K562 (cell line): ENCODE results near the gene LRRC58.

Source experiments
- BRF1 ChIP-seq: IDR thresholded peaks from 3 replicates; pipeline ENCODE4 v1.6.1; 2011; ENCODE audit warnings: borderline replicate concordance, mild to moderate bottlenecking; ENCODE audit not compliant: insufficient read length; ENCODE audit errors: extremely low read depth
- HNRNPK ChIP-seq: fragments of 200-400 bp; formaldehyde crosslinking; IDR thresholded peaks from one replicate; pipeline ENCODE4 v1.6.1; 2018; ENCODE audit warnings: mild to moderate bottlenecking, low read depth, low read length; ENCODE audit not compliant: poor library complexity, severe bottlenecking
- KLF1 ChIP-seq: fragments of 450-650 bp; IDR thresholded peaks from 2 replicates; pipeline ENCODE4 v1.6.1; 2016; ENCODE audit warnings: missing genetic modification characterization, missing compliant biosample characterization
- POLR2AphosphoS5 ChIP-seq: IDR thresholded peaks from 2 replicates; pipeline ENCODE4 v1.6.1; 2011; ENCODE audit warnings: mild to moderate bottlenecking, low read depth, low read length, moderate library complexity; ENCODE audit not compliant: control insufficient read depth, insufficient read depth
- U2AF2 ChIP-seq: fragments of 200-400 bp; formaldehyde crosslinking; optimal IDR thresholded peaks from 2 replicates; pipeline ENCODE3; 2017; ENCODE audit warnings: low read depth, mild to moderate bottlenecking, low read length
- ZSCAN29 ChIP-seq: fragments of 450-650 bp; IDR thresholded peaks from 2 replicates; pipeline ENCODE4 v1.6.1; 2017
- TF ChIP-seq, protein P1 (sequence below): sonication (generic); formaldehyde crosslinking; IDR thresholded peaks from 2 replicates; pipeline ENCODE4 v1.5.0; 2020; ENCODE audit warnings: missing genetic modification reagents
- TF ChIP-seq, protein P2 (sequence below), 3 experiments: IDR thresholded peaks in 2 of 3; conservative IDR thresholded peaks in 1 of 3; 2 replicates each; pipeline ENCODE4 v1.5.1; 2011 to 2012; ENCODE audit warnings: low read length in 3 of 3, mild to moderate bottlenecking in 3 of 3, control low read depth in 2 of 3, improper control_type of control experiment in 1 of 3, inconsistent platforms in 1 of 3, low read depth in 1 of 3, mixed read lengths in 1 of 3, moderate library complexity in 1 of 3; ENCODE audit not compliant: insufficient read depth in 2 of 3
- TF ChIP-seq, protein P3 (sequence below): fragments of 200-800 bp; sonication (Bioruptor generic); IDR thresholded peaks from 2 replicates; pipeline ENCODE4 v1.6.1; 2017; ENCODE audit warnings: missing genetic modification characterization, missing compliant biosample characterization
- TF ChIP-seq, protein P4 (sequence below): fragments of 450-650 bp; IDR thresholded peaks from 2 replicates; pipeline ENCODE4 v1.6.1; 2017; ENCODE audit warnings: antibody characterized with exemption, mild to moderate bottlenecking
- TF ChIP-seq, protein P5 (sequence below): fragments of 450-650 bp; IDR thresholded peaks from 2 replicates; pipeline ENCODE4 v1.6.1; 2018; ENCODE audit not compliant: partially characterized antibody
- TF ChIP-seq, protein P6 (sequence below): fragments of 250-450 bp; sonication (Bioruptor Pico); IDR thresholded peaks from 2 replicates; pipeline ENCODE4 v1.9.0; 2021; ENCODE audit warnings: mild to moderate bottlenecking, inconsistent platforms

DNA sequence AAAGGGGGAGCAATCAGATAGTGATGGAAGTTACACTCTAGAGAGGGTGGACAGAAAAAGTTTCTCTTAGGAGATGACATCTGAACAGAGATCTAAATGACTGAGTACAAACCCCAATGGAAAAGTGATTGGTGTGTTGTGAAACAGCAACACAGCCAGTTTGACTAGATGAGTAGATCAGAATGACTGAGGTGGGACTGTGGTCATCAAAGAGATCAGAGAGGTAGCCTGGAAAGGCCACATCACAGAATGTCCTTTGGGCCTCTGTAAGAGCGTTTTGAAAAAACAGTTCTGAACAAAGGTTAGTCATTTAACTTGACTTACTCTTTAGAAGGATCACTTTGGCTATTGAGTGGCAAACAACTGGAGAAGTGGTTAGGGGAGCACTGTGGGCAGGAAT lies 10.6 kb downstream of the LRRC58 start:
- TF ChIP-seq, protein P1, sequence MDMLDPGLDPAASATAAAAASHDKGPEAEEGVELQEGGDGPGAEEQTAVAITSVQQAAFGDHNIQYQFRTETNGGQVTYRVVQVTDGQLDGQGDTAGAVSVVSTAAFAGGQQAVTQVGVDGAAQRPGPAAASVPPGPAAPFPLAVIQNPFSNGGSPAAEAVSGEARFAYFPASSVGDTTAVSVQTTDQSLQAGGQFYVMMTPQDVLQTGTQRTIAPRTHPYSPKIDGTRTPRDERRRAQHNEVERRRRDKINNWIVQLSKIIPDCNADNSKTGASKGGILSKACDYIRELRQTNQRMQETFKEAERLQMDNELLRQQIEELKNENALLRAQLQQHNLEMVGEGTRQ: no peak
- TF ChIP-seq, protein P2, sequence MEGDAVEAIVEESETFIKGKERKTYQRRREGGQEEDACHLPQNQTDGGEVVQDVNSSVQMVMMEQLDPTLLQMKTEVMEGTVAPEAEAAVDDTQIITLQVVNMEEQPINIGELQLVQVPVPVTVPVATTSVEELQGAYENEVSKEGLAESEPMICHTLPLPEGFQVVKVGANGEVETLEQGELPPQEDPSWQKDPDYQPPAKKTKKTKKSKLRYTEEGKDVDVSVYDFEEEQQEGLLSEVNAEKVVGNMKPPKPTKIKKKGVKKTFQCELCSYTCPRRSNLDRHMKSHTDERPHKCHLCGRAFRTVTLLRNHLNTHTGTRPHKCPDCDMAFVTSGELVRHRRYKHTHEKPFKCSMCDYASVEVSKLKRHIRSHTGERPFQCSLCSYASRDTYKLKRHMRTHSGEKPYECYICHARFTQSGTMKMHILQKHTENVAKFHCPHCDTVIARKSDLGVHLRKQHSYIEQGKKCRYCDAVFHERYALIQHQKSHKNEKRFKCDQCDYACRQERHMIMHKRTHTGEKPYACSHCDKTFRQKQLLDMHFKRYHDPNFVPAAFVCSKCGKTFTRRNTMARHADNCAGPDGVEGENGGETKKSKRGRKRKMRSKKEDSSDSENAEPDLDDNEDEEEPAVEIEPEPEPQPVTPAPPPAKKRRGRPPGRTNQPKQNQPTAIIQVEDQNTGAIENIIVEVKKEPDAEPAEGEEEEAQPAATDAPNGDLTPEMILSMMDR (IDR thresholded peaks at IDR 0.05 in 2 of 3, conservative IDR thresholded peaks at IDR 0.05 in 1 of 3; ENCODE audit: insufficient read depth in 2 of 3, low read depth in 1 of 3, low read length in 3 of 3): no peak
- TF ChIP-seq KLF1 (tag) (no peak), U2AF2 (no peak), BRF1 (no peak), POLR2AphosphoS5 (no peak), HNRNPK (no peak), ZSCAN29 (no peak)
- TF ChIP-seq, protein P3, sequence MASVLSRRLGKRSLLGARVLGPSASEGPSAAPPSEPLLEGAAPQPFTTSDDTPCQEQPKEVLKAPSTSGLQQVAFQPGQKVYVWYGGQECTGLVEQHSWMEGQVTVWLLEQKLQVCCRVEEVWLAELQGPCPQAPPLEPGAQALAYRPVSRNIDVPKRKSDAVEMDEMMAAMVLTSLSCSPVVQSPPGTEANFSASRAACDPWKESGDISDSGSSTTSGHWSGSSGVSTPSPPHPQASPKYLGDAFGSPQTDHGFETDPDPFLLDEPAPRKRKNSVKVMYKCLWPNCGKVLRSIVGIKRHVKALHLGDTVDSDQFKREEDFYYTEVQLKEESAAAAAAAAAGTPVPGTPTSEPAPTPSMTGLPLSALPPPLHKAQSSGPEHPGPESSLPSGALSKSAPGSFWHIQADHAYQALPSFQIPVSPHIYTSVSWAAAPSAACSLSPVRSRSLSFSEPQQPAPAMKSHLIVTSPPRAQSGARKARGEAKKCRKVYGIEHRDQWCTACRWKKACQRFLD (CRISPR knock-in tag): no peak
- TF ChIP-seq, protein P4, sequence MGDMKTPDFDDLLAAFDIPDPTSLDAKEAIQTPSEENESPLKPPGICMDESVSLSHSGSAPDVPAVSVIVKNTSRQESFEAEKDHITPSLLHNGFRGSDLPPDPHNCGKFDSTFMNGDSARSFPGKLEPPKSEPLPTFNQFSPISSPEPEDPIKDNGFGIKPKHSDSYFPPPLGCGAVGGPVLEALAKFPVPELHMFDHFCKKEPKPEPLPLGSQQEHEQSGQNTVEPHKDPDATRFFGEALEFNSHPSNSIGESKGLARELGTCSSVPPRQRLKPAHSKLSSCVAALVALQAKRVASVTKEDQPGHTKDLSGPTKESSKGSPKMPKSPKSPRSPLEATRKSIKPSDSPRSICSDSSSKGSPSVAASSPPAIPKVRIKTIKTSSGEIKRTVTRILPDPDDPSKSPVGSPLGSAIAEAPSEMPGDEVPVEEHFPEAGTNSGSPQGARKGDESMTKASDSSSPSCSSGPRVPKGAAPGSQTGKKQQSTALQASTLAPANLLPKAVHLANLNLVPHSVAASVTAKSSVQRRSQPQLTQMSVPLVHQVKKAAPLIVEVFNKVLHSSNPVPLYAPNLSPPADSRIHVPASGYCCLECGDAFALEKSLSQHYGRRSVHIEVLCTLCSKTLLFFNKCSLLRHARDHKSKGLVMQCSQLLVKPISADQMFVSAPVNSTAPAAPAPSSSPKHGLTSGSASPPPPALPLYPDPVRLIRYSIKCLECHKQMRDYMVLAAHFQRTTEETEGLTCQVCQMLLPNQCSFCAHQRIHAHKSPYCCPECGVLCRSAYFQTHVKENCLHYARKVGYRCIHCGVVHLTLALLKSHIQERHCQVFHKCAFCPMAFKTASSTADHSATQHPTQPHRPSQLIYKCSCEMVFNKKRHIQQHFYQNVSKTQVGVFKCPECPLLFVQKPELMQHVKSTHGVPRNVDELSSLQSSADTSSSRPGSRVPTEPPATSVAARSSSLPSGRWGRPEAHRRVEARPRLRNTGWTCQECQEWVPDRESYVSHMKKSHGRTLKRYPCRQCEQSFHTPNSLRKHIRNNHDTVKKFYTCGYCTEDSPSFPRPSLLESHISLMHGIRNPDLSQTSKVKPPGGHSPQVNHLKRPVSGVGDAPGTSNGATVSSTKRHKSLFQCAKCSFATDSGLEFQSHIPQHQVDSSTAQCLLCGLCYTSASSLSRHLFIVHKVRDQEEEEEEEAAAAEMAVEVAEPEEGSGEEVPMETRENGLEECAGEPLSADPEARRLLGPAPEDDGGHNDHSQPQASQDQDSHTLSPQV: no peak
- TF ChIP-seq, protein P5, sequence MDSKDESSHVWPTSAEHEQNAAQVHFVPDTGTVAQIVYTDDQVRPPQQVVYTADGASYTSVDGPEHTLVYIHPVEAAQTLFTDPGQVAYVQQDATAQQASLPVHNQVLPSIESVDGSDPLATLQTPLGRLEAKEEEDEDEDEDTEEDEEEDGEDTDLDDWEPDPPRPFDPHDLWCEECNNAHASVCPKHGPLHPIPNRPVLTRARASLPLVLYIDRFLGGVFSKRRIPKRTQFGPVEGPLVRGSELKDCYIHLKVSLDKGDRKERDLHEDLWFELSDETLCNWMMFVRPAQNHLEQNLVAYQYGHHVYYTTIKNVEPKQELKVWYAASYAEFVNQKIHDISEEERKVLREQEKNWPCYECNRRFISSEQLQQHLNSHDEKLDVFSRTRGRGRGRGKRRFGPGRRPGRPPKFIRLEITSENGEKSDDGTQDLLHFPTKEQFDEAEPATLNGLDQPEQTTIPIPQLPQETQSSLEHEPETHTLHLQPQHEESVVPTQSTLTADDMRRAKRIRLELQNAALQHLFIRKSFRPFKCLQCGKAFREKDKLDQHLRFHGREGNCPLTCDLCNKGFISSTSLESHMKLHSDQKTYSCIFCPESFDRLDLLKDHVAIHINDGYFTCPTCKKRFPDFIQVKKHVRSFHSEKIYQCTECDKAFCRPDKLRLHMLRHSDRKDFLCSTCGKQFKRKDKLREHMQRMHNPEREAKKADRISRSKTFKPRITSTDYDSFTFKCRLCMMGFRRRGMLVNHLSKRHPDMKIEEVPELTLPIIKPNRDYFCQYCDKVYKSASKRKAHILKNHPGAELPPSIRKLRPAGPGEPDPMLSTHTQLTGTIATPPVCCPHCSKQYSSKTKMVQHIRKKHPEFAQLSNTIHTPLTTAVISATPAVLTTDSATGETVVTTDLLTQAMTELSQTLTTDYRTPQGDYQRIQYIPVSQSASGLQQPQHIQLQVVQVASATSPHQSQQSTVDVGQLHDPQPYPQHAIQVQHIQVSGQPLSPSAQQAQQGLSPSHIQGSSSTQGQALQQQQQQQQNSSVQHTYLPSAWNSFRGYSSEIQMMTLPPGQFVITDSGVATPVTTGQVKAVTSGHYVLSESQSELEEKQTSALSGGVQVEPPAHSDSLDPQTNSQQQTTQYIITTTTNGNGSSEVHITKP: no peak
- TF ChIP-seq, protein P6, sequence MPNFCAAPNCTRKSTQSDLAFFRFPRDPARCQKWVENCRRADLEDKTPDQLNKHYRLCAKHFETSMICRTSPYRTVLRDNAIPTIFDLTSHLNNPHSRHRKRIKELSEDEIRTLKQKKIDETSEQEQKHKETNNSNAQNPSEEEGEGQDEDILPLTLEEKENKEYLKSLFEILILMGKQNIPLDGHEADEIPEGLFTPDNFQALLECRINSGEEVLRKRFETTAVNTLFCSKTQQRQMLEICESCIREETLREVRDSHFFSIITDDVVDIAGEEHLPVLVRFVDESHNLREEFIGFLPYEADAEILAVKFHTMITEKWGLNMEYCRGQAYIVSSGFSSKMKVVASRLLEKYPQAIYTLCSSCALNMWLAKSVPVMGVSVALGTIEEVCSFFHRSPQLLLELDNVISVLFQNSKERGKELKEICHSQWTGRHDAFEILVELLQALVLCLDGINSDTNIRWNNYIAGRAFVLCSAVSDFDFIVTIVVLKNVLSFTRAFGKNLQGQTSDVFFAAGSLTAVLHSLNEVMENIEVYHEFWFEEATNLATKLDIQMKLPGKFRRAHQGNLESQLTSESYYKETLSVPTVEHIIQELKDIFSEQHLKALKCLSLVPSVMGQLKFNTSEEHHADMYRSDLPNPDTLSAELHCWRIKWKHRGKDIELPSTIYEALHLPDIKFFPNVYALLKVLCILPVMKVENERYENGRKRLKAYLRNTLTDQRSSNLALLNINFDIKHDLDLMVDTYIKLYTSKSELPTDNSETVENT (CRISPR knock-in tag): no peak
